Colon (tissue), 2 donors: ENCODE data around the gene C2orf72.
A peak's percentile ranks its signal among the peaks of the same experiment; 100 is the strongest.

ENCODE experiments used
- FAIRE-seq: peaks from 2 replicates; lab custom pipeline; 2012; peaks lifted over from hg19 to GRCh38; lab: Jason Lieb, UNC
- donor health status: control.
- donor health status: control.

C2orf72 gene

DNA sequence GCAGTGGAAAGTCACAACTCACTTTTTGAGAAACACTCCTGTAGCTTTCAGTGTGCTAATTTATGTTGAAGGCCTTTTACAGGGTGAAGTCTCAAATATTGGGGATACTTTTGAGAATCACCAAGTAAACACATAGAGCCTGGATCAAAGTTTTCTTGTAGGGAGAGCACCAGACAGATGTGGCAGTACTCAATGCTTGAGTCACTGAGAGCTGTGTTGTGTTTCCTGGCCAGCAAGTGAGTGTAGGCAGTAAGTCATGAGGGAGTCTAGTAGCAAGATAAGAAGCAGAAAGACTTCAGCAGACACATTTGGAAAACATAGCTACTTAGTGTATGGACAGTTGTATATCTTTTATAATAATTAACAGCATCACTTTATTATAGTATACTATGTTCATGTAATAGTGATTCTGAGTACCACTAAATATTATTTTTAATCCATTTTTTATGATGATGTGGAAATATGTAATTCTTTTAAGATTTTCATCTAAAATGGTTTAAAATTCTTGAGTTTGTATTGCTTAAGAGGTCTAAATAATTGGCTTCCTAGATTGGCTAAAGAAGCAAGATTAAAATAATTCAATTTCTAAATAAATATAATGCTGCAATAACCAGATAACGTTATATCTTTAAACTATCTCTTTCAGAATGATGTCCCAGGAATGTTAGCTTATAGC, 32.2 kb downstream of the C2orf72 start:
- peak; percentile 69 for FAIRE-seq

DNA sequence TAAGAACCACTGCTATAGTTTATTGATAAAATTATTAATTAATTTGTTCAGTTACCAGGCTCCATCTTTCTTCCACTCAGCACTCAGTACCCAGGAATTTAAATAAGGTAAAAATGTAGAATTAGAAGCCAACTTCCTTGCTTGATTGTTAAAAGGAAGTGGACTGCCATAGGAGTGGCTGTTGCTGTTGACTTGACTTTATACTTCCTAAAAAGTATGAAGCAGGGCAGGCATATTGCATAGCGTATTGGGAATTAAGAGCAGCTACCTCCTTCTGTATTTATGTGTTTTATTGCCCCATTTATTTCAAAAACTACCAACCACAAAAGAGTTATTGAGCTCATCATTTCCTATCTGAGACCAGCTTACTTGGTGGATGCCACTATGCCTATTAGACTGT, 47.2 kb downstream of the C2orf72 start:
- FAIRE-seq = no peak

DNA sequence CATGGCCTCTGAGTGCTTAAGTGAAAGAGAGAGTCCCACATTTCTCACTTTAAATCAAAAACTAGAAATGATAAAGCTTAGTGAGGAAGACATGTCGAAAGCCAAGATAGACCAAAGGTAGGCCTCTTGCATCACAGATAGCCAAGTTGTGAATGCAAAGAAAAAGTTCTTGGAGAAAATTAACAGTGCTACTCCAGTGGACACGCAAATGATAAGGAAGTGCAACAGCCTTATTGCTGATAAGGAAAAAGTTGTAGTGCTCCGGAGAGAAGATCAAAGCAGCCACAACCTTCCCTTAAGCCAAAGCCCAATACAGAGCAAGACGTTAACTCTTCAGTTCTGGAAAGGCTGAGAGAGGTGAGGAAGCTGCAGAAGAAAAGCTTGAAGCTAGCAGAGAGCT, 51.4 kb downstream of the C2orf72 start:
- FAIRE-seq = no peak

DNA sequence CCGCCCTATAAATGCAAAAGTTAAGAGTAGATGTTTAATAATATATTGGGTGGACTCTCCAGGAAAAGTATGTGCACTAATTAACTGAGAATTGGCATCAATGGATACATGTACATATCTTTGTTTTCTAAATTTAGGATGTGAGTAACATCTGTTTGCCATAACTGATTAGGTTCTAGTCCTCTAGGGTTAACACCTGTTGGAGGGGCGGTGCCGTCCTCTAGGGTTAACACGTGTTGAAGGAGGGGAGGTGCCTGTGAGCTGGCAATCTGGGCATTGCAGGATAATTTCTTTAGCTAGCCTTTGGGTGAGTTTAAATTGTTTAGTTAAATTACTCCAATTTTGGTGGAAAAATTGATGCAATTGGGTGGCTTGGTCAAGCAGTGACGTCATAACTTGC, 56.6 kb downstream of the C2orf72 start:
- no peak for FAIRE-seq

DNA sequence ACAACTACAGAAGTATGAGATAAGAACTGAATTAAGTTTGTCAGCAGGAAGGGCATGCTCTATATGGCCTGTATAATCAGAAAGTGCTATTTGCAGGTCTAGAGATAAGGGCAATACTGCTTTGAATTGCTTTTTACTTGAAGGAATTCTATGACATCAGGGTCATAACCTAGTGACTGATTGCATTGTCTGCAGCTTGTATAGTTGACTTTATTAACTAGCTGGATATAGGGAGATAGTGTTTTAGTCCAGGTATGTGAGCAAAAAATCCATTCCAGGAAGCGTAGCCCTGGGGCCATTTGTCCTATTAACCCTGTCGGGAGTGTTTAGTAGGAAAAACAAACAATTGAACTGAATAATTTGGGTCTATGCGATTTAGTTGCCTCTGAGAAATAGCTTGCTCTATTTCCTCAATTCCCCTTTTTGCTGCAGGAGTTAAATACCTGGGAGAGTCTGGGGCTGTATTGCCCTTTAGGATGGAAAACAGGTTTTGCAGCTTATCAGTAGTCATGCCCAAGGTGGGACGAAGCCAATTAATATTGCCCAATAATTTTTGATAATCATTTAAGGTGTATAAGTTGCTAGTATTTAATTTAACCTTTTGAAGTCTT, 57.5 kb downstream of the C2orf72 start:
- FAIRE-seq = no peak
